G401 (cell line): ENCODE data around the gene ADAMTS18. TPM values are rescaled to one million over a fixed set of nuclear protein-coding genes. Genes with fewer than 3 reads are reported as not detected.
"Not testable (repeated sequence)": the region's sequence is repeated elsewhere in the genome, so short reads cannot be mapped to it uniquely, and the experiment has no call there.

Experiments
- DNase-seq: peaks from one replicate; pipeline ENCODE4 v3.0.0-alpha.2; 2015; ENCODE audit warnings: low spot score
- in situ Hi-C: cut with HindIII; loops from 2 replicates; pipeline ENCODE4 v1.10.0; 2016; ENCODE audit warnings: low sequenced_read_pairs, mixed read lengths
- total RNA-seq: library from RNA; depleted of rRNA; stranded (reverse); fragments of >200 nt; shearing (Covaris generic); gene quantifications from 2 replicates; pipeline ENCODE4 v1.2.3, GENCODE V29; 2014

ADAMTS18 gene
- total RNA-seq, 1 experiment from 2014 or later, result not detected

GRCh38 chr16:77300256-77300655 is 134.6 kb downstream of the ADAMTS18 start:
- in situ Hi-C loops, result no loop called here
- DNase-seq, result no peak

DNA sequence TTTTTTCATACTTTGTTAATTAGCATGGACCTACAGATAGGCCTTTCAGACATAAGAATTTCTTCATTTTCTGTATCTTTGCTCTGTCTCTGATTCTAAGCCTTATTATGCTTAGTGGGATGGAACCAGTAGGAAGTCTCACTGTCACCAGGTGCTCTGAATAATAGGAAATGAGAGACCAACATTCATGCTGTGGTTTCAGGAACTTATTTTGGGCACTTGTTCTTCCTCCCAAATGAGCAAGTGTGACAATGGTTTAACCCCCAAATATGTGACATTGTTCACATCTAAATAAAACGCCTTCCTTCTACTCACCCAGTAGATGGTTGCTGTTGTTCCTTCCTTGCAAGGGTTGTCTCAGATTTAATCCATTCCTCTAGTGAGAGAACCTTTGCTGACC is 135.4 kb downstream of the ADAMTS18 start:
- DNase-seq, result no peak
- in situ Hi-C loops, result no loop called here

DNA sequence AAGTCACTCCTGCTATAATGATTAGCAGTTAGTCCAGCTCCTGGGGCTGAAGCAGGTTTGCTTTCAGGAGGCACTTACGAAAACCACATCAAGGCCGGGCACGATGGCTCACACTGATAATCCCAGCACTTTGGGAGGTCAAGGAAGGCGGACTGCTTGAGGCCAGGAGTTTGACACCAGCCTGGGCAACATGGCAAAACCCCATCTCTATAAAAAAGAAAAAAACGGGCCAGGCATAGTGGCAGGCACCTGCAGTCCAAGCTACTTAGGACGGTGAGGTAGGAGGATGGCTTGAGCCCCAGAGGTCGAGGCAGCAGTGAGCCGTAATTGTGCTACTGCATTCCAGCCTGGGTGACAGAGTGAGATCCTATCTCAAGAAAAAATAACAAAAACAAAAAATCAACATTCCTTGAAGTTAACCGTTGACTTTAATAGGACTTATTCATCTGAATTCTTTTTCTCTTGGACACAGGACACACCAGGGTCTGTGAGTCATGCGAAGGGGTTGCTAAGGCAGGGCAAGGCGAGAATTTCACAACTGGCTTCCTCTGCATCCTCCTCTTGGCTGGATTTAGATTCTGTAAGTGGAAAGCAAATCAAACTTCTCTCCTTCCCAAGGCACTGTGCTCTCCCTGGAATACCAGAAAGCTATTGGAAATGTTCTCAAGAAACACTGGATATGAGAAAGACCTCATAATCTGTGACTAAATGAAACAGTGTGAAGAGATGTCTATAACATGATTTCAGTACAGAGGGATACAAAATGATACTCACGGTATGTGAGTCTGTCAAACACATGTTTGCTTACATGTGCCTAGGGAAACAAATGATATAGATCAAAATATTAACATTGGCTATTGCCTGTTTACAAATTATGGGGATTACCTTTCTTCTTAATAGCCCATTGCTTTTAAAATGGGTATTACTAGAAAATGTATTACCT is 136.1 kb downstream of the ADAMTS18 start:
- DNase-seq, result no peak

DNA sequence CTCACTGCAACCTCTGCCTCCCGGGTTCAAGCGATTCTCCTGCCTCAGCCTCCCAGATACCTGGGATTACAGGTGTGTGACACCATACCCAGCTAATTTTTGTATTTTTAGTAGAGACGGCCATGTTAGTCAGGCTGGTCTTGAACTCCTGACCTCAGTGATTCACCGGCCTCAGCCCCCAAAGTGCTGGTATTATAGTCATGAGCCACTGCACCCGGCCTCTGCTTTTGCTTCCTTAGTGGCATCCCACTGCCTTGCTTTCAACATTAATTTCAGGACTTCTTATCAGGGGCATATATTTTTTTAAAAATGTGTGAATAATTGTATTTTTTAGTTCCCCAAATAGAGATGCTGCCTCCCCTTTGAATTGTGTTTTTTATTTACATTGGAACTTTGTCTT is 136.8 kb downstream of the ADAMTS18 start:
- in situ Hi-C loops, result no loop called here
- no peak for DNase-seq

More for the DNA sequence above, 136.1 kb downstream of the ADAMTS18 start:
- in situ Hi-C loops, result no loop called here

DNA sequence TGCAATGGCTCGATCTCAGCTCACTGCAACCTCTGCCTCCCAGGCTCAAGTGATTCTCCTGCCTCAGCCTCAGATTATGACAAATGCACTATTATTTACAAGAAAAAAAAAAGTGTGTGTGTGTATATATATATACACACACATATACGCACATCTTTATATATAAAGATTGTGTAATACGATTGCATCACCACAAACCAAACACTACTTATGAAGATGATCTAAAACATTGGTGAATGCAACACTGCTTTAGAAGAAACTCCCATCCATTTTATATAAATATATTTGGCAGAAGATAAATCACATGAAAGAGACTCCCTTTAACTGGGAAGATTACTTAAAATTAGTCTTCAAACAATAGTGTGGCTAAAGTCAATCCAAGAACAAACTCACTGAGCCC is 138.9 kb downstream of the ADAMTS18 start:
- in situ Hi-C loops, result no loop called here
- no peak for DNase-seq

GRCh38 chr16:77290451-77291115 is 144.3 kb downstream of the ADAMTS18 start:
- in situ Hi-C loops, result no loop called here

DNA sequence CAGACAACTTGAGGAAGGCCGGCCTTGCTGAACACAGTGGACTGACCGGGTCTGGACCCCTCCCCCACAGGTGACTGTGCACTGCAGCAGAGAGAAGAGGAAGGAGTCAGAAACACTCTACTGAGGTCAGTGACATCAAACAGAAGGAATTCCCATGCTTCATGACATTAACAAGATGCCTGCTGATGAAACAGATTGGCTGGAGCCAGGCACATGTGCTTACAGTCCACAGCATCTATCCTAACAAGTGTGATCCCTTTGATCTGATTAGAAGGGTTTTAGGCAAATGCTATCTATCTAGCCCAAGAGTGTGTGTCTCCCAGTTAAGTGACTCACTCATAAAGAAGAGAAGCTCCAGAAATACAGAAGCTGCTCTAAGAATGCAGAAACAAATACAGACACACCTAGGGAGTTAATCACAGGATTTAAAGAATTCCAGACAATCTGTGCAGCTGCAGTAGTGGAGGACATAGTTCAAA is 145.5 kb downstream of the ADAMTS18 start:
- in situ Hi-C loops, result no loop called here
- no peak for DNase-seq

More at GRCh38 chr16:77290451-77291115, 144.3 kb downstream of the ADAMTS18 start:
- no peak for DNase-seq

DNA sequence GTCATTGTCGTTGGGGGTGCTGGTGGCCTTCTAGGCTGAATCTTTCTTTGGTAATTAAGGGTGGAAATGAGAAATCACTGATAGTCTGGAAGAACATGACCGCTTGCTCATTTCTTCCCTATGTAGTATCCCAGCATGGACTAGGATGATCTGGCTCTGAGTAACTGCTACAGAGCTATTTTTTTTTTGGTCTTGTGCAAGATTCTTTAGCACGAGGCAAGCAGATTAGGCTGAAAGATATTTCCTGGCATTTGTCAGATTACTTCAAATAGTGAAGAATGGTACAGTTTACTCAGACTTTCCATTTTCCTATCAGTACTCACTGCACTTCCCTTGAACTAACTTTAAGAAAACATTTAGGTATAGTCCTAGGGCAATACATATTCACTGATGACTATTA is 146.6 kb downstream of the ADAMTS18 start:
- DNase-seq, result no peak
- in situ Hi-C loops, result no loop called here

DNA sequence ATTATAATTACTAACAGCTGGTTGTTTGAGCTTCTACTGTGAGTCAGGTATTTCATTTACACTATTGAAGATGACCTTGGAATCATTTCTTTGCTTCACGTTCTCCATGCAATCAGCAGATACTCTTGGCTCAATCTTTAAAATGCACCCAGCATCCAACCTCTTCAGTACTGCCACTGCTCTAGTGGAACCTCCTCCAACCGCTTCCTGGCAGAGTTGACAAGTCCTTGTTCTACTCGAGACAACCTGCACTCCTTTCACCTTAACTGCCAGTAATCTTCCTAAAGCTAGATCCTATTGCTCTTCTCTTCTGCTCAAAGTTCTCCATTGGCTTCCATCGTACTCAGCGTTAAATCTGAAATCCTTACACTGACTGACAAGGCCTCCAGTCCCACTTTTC is 149.2 kb downstream of the ADAMTS18 start:
- in situ Hi-C loops, result no loop called here
- no peak for DNase-seq

DNA sequence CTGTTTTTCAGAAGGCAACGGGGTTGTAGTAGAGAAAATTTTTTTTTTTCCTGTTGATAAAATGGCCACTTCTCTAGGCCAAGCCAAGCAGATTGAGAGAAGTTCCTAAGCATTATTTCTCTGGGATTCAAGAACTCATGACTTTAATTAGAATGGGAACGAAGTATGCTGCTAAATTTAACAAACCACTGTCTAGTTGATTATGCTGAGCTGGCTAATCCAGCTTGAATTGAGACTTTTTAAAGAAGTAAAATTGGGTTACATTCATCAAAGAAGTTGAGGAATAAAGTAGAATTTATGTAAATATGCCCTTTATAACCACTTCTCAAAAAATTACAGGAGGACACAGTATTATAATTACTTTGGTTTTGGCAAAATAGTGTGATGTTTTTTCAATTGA is 152.5 kb downstream of the ADAMTS18 start:
- in situ Hi-C loops, result no loop called here
- no peak for DNase-seq

DNA sequence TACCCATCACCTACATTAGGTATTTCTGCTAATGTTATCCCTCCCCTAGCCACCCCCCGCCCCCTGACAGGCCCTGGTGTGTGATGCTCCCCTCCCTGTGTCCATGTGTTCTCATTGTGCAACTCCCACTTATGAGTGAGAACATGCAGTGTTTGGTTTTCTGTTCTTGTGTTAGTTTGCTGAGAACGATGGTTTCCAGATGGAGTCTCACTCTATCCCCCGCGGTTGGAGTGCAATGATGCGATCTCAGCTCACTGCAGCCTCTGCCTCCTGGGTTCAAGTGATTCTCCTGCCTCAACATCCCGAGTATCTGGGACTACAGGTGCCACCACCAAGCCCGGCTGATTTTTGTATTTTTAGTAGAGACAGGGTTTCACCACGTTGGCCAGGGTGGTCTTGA is 155.5 kb downstream of the ADAMTS18 start:
- in situ Hi-C loops, DNase-seq: not testable (repeated sequence)

DNA sequence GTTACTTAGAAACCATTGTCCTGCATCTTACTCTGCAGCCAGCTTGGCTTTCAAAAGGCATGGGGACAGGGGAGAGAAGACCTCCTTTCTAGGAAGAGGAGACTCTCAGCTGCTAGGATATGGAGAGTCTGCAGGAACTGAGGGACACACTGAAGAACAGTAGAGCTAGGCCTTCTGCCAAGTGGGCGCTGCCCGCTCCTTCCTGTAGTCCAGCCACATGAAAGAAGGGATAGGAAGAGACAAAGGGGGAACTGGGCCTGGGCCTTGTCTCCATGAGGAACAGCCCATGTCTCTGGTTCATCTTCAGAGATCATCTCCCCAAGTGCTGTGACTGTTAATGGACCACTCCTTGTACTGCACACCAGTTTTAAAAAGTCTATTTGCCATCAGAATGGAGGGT is 157.3 kb downstream of the ADAMTS18 start:
- in situ Hi-C loops, result no loop called here
- DNase-seq, result peak; percentile 21

DNA sequence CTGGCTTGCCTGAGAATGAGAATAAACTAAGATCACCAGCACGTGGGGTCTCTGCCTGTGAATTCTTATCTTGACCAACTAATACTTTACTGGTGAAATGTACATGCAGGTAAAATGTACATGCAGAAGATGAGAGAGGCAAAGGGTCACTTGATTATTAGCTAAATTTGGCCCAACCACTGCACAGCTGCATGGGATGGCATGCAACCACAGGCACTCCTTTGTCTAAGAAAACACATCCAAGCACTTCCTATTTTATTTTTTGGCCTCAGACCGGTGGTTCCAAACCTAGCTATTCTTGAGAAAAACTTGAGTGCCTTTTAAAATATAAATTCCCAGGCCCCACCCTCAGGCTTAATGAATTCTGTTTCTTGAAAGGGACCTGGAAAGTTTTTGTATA is 157.7 kb downstream of the ADAMTS18 start:
- no peak for DNase-seq
- in situ Hi-C loops, result no loop called here

DNA sequence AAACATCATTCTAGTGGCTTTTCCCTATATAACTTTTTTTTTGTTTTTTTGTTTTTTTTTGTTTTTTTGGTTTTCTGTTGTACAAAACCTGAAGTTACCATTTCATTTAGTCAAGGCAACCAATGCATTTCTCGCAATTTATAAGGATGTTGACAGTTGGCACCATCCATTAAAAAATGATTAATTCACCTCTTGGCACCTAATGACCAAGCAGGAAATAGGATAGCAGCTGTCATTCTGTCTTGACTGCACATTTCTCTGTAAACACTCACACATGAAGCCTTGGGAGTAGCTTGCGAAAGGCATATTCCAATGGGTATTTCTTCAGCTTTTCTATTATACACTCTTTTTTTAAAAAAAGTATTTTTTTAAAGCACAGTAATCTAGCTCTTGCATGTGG is 158.2 kb downstream of the ADAMTS18 start:
- in situ Hi-C loops, result no loop called here
- peak; percentile 37 for DNase-seq

- DNase-seq, in situ Hi-C loops: not testable (repeated sequence)
Observed at GRCh38 chr16:77275303-77275702, 159.5 kb downstream of the ADAMTS18 start.

- DNase-seq, result peak; percentile 64
- in situ Hi-C loops, result no loop called here
Observed at GRCh38 chr16:77273815-77274214, 161.0 kb downstream of the ADAMTS18 start.

DNA sequence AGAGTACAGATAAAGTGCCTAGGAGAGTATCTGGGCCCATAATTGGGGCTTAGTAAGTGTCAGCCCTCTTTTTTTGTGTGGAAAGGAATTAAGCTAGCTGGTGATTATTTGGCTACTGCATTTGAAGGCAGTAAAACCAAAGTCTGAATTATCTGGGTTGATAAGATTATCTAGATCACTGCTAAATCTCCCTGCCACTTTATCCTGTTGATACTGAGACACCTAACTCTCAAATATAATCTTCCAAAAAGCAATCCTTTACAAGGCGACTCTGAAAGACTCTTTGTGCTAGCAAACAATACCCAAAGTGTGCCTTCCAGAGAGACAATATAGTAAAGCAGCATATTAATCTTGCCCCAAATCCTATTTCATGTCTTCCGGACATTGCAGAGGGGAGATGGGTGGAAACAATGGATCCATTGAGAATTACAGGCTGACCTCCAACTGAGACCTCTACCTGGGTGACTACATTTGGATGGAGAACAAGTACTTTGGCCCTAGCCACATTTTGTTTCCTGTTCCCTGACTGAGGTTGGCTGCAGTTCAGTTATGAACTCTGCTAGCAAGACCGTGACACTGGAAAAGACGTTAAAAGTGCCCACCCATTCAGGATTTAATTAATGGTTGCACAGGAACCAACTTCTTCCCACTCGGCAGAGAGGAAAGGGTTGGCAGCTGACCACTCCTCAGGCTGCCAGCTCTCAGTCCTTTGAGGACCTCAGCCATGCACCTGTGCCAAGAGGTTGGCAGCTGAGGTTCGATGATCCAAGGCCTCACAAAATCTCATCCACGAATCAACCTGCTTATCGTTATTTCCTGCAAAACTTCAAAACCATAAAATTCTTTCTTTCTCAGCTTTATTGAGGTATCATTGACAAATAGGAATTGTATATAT is 163.1 kb downstream of the ADAMTS18 start:
- in situ Hi-C loops, result no loop called here

DNA sequence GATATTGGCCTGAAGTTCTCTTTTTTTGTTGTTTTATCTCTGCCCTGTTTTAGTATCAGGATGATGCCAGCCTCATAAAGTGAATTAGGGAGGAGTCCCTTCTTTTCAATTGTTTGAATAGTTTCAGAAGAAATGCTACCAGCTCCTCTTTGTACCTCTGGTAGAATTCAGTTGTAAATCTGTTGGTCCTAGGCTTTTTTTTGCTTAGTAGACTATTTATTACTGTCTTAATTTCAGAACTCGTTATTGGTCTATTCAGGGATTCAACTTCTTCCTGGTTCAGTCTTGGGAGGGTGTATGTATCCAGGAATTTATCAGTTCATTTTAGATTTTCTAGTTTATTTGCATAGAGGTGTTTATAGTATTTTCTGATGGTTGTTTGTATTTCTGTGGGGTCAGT is 168.6 kb downstream of the ADAMTS18 start:
- in situ Hi-C loops, result not testable (repeated sequence)

More for the DNA sequence above, 163.1 kb downstream of the ADAMTS18 start:
- DNase-seq, result peak; percentile 86

GRCh38 chr16:77262971-77263370 is 171.9 kb downstream of the ADAMTS18 start:
- in situ Hi-C loops, result no loop called here
- no peak for DNase-seq

More for the DNA sequence above, 168.6 kb downstream of the ADAMTS18 start:
- not testable (repeated sequence) for DNase-seq
